PFSK-1 (cell line): Measurements from ENCODE around the gene ULK3.

Experiments
- FOXP2 ChIP-seq: optimal IDR thresholded peaks from 2 replicates; pipeline ENCODE3; 2011; ENCODE audit warnings: borderline replicate concordance, control low read depth, inconsistent platforms; ENCODE audit not compliant: insufficient read depth; ENCODE audit errors: extremely low read length, extremely low read depth
- POLR2AphosphoS5 ChIP-seq: IDR thresholded peaks from 2 replicates; pipeline ENCODE4 v1.6.1; 2012; ENCODE audit warnings: low read depth, mild to moderate bottlenecking, control low read depth, low read length, moderate library complexity
- SIN3A ChIP-seq: IDR thresholded peaks from 2 replicates; pipeline ENCODE4 v1.6.1; 2012; ENCODE audit warnings: mild to moderate bottlenecking, low read length, moderate library complexity, borderline replicate concordance; ENCODE audit not compliant: insufficient read depth
- TAF1 ChIP-seq: IDR thresholded peaks from 2 replicates; pipeline ENCODE4 v1.6.1; 2012; ENCODE audit warnings: low read length, control low read depth, borderline replicate concordance; ENCODE audit not compliant: insufficient read depth
- TF ChIP-seq, protein P1 (sequence below), 2 experiments: IDR thresholded peaks; 2 replicates each; pipeline versions ENCODE4 v1.6.1 to v1.8.0; 2011 to 2012; ENCODE audit warnings: low read depth in 2 of 2, low read length in 2 of 2, control low read depth in 1 of 2, inconsistent platforms in 1 of 2, mild to moderate bottlenecking in 1 of 2, moderate library complexity in 1 of 2; ENCODE audit not compliant: insufficient read depth in 1 of 2

Gene ULK3

DNA sequence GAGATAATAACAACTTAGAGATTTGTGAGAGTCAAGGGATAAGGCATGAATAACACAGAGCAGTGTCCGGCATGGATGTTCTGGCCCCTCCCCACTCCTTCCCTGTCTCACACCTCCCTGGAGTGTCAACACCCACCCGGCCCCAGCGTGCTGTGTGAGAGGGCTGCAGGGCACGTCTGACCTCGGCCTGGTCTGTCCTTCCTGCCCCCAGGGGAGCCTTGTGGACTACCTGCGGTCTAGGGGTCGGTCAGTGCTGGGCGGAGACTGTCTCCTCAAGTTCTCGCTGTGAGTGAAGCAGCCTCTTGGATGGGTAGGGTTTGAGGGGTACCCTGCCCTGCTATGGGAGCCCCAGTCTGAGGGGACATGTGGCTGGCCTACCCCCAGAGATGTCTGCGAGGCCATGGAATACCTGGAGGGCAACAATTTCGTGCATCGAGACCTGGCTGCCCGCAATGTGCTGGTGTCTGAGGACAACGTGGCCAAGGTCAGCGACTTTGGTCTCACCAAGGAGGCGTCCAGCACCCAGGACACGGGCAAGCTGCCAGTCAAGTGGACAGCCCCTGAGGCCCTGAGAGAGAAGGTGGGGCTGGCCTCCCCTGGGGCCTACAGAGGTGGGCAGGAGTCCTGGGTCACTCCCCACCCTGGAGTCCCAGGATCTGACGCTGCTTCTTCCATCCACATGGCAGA is 41.5 kb downstream of the ULK3 start:
- no peak for TF ChIP-seq TAF1
- TF ChIP-seq, protein P1, sequence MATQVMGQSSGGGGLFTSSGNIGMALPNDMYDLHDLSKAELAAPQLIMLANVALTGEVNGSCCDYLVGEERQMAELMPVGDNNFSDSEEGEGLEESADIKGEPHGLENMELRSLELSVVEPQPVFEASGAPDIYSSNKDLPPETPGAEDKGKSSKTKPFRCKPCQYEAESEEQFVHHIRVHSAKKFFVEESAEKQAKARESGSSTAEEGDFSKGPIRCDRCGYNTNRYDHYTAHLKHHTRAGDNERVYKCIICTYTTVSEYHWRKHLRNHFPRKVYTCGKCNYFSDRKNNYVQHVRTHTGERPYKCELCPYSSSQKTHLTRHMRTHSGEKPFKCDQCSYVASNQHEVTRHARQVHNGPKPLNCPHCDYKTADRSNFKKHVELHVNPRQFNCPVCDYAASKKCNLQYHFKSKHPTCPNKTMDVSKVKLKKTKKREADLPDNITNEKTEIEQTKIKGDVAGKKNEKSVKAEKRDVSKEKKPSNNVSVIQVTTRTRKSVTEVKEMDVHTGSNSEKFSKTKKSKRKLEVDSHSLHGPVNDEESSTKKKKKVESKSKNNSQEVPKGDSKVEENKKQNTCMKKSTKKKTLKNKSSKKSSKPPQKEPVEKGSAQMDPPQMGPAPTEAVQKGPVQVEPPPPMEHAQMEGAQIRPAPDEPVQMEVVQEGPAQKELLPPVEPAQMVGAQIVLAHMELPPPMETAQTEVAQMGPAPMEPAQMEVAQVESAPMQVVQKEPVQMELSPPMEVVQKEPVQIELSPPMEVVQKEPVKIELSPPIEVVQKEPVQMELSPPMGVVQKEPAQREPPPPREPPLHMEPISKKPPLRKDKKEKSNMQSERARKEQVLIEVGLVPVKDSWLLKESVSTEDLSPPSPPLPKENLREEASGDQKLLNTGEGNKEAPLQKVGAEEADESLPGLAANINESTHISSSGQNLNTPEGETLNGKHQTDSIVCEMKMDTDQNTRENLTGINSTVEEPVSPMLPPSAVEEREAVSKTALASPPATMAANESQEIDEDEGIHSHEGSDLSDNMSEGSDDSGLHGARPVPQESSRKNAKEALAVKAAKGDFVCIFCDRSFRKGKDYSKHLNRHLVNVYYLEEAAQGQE (IDR thresholded peaks at IDR 0.05; ENCODE audit: insufficient read depth in 1 of 2, low read depth in 2 of 2, low read length in 2 of 2), result no peak
- TF ChIP-seq SIN3A, result no peak
- TF ChIP-seq POLR2AphosphoS5, result no peak
- no peak for TF ChIP-seq FOXP2

DNA sequence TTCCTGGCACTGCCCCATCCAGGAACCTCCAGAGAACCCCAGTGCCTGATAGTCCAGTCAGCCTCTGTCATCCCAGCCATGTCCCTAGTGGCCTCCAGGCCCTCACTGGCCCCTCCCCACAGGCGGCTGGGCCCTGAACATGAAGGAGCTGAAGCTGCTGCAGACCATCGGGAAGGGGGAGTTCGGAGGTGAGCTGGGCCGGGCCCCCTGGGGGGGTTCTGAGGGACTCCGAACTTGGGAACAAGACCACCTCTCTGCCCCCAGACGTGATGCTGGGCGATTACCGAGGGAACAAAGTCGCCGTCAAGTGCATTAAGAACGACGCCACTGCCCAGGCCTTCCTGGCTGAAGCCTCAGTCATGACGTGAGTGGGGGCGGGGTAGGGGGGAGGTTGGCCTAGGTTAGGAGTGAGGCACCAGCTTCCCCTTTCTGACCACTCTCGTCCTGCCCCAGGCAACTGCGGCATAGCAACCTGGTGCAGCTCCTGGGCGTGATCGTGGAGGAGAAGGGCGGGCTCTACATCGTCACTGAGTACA is 42.3 kb downstream of the ULK3 start:
- no peak for TF ChIP-seq TAF1
- TF ChIP-seq SIN3A, result no peak
- TF ChIP-seq POLR2AphosphoS5, result no peak
- TF ChIP-seq, protein P1 (IDR thresholded peaks at IDR 0.05; ENCODE audit: insufficient read depth in 1 of 2, low read depth in 2 of 2, low read length in 2 of 2), result no peak
- no peak for TF ChIP-seq FOXP2

DNA sequence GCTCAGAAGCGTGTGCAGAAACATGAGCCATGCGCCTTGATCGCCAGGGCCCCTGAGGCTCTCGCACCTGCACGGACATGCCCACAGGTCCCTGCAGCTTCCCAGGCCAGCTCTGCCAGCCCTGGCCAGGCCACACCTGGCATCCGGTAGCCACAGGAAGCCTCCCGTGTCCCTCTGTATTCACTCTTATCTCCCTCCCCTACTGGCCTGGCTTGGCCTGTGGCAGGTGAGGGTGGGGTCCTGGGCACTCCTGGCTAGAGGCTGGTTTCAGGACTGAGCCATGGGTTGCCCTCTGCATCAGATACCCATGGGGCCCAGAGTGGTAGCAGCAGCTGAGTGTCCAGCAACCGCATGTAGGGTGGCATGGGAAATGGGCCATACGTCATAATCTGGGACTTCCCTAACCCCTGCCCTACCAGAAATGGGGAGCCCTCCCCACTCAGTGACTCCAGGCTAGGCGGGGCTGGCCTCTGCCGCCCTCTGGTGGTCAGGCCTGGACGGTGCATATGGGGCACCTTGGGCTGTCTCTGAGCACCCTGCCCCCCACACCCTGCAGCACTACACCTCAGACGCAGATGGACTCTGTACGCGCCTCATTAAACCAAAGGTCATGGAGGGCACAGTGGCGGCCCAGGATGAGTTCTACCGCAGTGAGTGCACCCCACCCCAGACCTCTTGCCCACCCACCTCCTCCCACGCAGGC is 42.9 kb downstream of the ULK3 start:
- TF ChIP-seq, protein P1 (IDR thresholded peaks at IDR 0.05; ENCODE audit: insufficient read depth in 1 of 2, low read depth in 2 of 2, low read length in 2 of 2), result no peak
- peak; percentile 78 for TF ChIP-seq FOXP2

DNA sequence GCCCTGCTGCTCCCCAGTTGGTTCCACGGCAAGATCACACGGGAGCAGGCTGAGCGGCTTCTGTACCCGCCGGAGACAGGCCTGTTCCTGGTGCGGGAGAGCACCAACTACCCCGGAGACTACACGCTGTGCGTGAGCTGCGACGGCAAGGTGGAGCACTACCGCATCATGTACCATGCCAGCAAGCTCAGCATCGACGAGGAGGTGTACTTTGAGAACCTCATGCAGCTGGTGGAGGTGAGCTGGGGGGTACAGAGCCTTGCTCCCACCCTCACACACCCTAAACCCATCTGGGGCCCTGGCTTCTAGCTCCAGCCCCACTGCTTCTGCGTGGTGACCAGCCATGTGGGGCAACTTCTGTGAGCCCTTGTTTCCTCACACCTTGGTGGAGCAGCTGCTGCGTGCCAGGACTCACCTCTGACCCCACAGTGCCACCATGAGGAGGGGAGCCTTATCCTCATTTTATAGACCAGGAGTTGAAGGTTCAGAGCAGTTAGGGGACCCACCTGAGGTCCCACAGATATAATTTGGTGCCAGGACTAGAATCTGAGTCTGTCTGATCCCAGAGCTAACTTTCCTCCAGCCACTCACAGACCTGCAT is 43.6 kb downstream of the ULK3 start:
- TF ChIP-seq, protein P1 (IDR thresholded peaks at IDR 0.05; ENCODE audit: insufficient read depth in 1 of 2, low read depth in 2 of 2, low read length in 2 of 2), result no peak
- TF ChIP-seq TAF1, result no peak
